Mesothelial cell of epicardium (in vitro differentiated cells): Measurements from ENCODE around the gene CAVIN3. TPM values are rescaled to one million over a fixed set of nuclear protein-coding genes. Genes with fewer than 3 reads are reported as not detected.

Experiments used
- DNase-seq, 2 experiments: peaks; one replicate each; pipeline ENCODE4 v3.0.0; 2021; ENCODE audit warnings: low spot score in 2 of 2; ENCODE audit not compliant: unreplicated experiment in 2 of 2
- H3K27ac Mint-ChIP-seq: 2 replicates; pipeline ENCODE4 v1.8.0; 2021; ENCODE audit warnings: mixed read lengths
- H3K27me3 Mint-ChIP-seq: 2 replicates; pipeline ENCODE4 v1.8.0; 2021; ENCODE audit warnings: low read depth, mixed read lengths
- H3K36me3 Mint-ChIP-seq: 2 replicates; pipeline ENCODE4 v1.8.0; 2021; ENCODE audit warnings: mixed read lengths
- H3K4me1 Mint-ChIP-seq: 2 replicates; pipeline ENCODE4 v1.8.0; 2021; ENCODE audit warnings: mixed read lengths
- H3K4me3 Mint-ChIP-seq: 2 replicates; pipeline ENCODE4 v1.8.0; 2021; ENCODE audit warnings: mild to moderate bottlenecking, moderate library complexity, mixed read lengths
- H3K9me3 Mint-ChIP-seq: 2 replicates; pipeline ENCODE4 v1.8.0; 2021; ENCODE audit warnings: mixed read lengths
- CTCF ChIP-seq: fragments of 200-600 bp; sonication (generic); IDR thresholded peaks from one replicate; pipeline ENCODE4 v1.5.0; 2021; ENCODE audit warnings: antibody characterized with exemption; ENCODE audit not compliant: unreplicated experiment
- total RNA-seq: library from RNA; stranded (reverse); gene quantifications from 3 replicates; pipeline ENCODE4 v1.2.1, GENCODE V29; 2021

Gene CAVIN3
- total RNA-seq, 1 donor from 2014 or later, result 15.3 TPM

- DNase-seq, result no peak
- Mint-ChIP-seq H3K9me3 (no peaks in the 10 kb centered on the region), H3K4me3 (no peak overlapping the region), H3K27ac (no peak overlapping the region), H3K4me1 (peaks cover 14% of the 10 kb centered on the region), H3K36me3 (no peaks in the 10 kb centered on the region), H3K27me3 (no peaks in the 10 kb centered on the region)
- no peak for TF ChIP-seq CTCF
Measured at GRCh38 chr11:6333095-6333494, 12.8 kb upstream of the CAVIN3 start.

- Mint-ChIP-seq H3K36me3 (no peaks in the 10 kb centered on the region), H3K4me3 (no peak overlapping the region), H3K27me3 (no peaks in the 10 kb centered on the region), H3K9me3 (no peaks in the 10 kb centered on the region), H3K4me1 (peaks cover 13% of the 10 kb centered on the region), H3K27ac (no peak overlapping the region)
- no peak for DNase-seq
- TF ChIP-seq CTCF, result no peak
Measured at GRCh38 chr11:6332066-6332465, 11.8 kb upstream of the CAVIN3 start.

GRCh38 chr11:6328321-6328720, 8.0 kb upstream of the CAVIN3 start:
- no peaks in the 10 kb centered on the region for H3K36me3 Mint-ChIP-seq
- no peak overlapping the region for H3K4me3 Mint-ChIP-seq
- H3K9me3 Mint-ChIP-seq, result no peaks in the 10 kb centered on the region
- TF ChIP-seq CTCF, result no peak
- H3K27me3 Mint-ChIP-seq, result no peaks in the 10 kb centered on the region
- peak overlapping the region; percentile 34 for H3K27ac Mint-ChIP-seq
- H3K4me1 Mint-ChIP-seq, result peaks cover 13% of the 10 kb centered on the region
- DNase-seq, result no peak

- H3K4me3 Mint-ChIP-seq, result no peak overlapping the region
- no peak for TF ChIP-seq CTCF
Measured at GRCh38 chr11:6327806-6328205, 7.5 kb upstream of the CAVIN3 start.

GRCh38 chr11:6326985-6327384, 6.7 kb upstream of the CAVIN3 start:
- no peaks in the 10 kb centered on the region for H3K36me3 Mint-ChIP-seq
- no peak for DNase-seq
- TF ChIP-seq CTCF, result no peak
- H3K4me1 Mint-ChIP-seq, result peaks cover 14% of the 10 kb centered on the region
- no peaks in the 10 kb centered on the region for H3K9me3 Mint-ChIP-seq
- H3K27ac Mint-ChIP-seq, result no peak overlapping the region
- H3K4me3 Mint-ChIP-seq, result no peak overlapping the region
- no peaks in the 10 kb centered on the region for H3K27me3 Mint-ChIP-seq

More at GRCh38 chr11:6327806-6328205, 7.5 kb upstream of the CAVIN3 start:
- Mint-ChIP-seq H3K27ac (peak overlapping the region; percentile 34), H3K36me3 (no peaks in the 10 kb centered on the region), H3K9me3 (no peaks in the 10 kb centered on the region), H3K4me1 (peaks cover 13% of the 10 kb centered on the region), H3K27me3 (no peaks in the 10 kb centered on the region)
- no peak for DNase-seq

GRCh38 chr11:6326303-6326702, 6.0 kb upstream of the CAVIN3 start:
- Mint-ChIP-seq H3K4me3 (no peak overlapping the region), H3K4me1 (peaks cover 17% of the 10 kb centered on the region), H3K9me3 (no peaks in the 10 kb centered on the region), H3K27ac (no peak overlapping the region), H3K27me3 (peaks cover 2% of the 10 kb centered on the region), H3K36me3 (no peaks in the 10 kb centered on the region)
- no peak for TF ChIP-seq CTCF
- DNase-seq, result no peak
